Measurements from ENCODE around the gene SLC39A12.

The SLC39A12 gene

GRCh38 chr10:17961551-17962422 lies 10.1 kb downstream of the SLC39A12 start:
- Histone ChIP-seq H3K9me2 (replicated peaks; ENCODE audit: low read depth, low read length) (no peaks in the 10 kb centered on the region), H3K4me1 (ENCODE audit: insufficient read depth, low read length, poor library complexity, severe bottlenecking) (no peaks in the 10 kb centered on the region), H3K4me3 (ENCODE audit: low read length, poor library complexity, severe bottlenecking) (no peak overlapping the region), H3K9me3 (ENCODE audit: insufficient read depth, low read depth, low read length) (no peaks in the 10 kb centered on the region), H3K4me2 (ENCODE audit: low read depth, low read length, poor library complexity, severe bottlenecking) (no peak overlapping the region), H3K79me2 (ENCODE audit: insufficient read depth, low read length) (no peaks in the 10 kb centered on the region), H3F3A (ENCODE audit: low read depth) (no peaks in the 10 kb centered on the region), H3K27me3 (ENCODE audit: insufficient read depth, low read length, poor library complexity, severe bottlenecking) (no peaks in the 10 kb centered on the region), H3K36me3 (ENCODE audit: insufficient read depth, low read length) (no peaks in the 10 kb centered on the region), H3K9ac (ENCODE audit: low read depth, low read length, poor library complexity, severe bottlenecking) (no peak overlapping the region), H4K20me1 (ENCODE audit: insufficient read depth, low read length, poor library complexity, severe bottlenecking) (no peaks in the 10 kb centered on the region), H2AFZ (ENCODE audit: low read length) (no peak overlapping the region)
- no peak for TF ChIP-seq CTCF (conservative IDR thresholded peaks at IDR 0.05; ENCODE audit: low read length)
- TF ChIP-seq EZH2phosphoT487 (IDR thresholded peaks at IDR 0.05; ENCODE audit: borderline replicate concordance), result no peak

GRCh38 chr10:17963431-17963830 lies 11.7 kb downstream of the SLC39A12 start:
- no peak overlapping the region for H3K4me3 ChIP-seq (ENCODE audit: low read length, poor library complexity, severe bottlenecking)
- no peaks in the 10 kb centered on the region for H3K36me3 ChIP-seq (ENCODE audit: insufficient read depth, low read length)
- H3K9me3 ChIP-seq (ENCODE audit: insufficient read depth, low read depth, low read length), result no peaks in the 10 kb centered on the region
- H2AFZ ChIP-seq (ENCODE audit: low read length), result no peak overlapping the region
- H3F3A ChIP-seq (ENCODE audit: low read depth), result no peaks in the 10 kb centered on the region
- H3K9ac ChIP-seq (ENCODE audit: low read depth, low read length, poor library complexity, severe bottlenecking), result no peak overlapping the region
- no peaks in the 10 kb centered on the region for H3K79me2 ChIP-seq (ENCODE audit: insufficient read depth, low read length)
- no peaks in the 10 kb centered on the region for H3K27me3 ChIP-seq (ENCODE audit: insufficient read depth, low read length, poor library complexity, severe bottlenecking)
- no peak for TF ChIP-seq EZH2phosphoT487 (IDR thresholded peaks at IDR 0.05; ENCODE audit: borderline replicate concordance)
- no peak for TF ChIP-seq CTCF (conservative IDR thresholded peaks at IDR 0.05; ENCODE audit: low read length)
- H4K20me1 ChIP-seq (ENCODE audit: insufficient read depth, low read length, poor library complexity, severe bottlenecking), result no peaks in the 10 kb centered on the region
- H3K4me1 ChIP-seq (ENCODE audit: insufficient read depth, low read length, poor library complexity, severe bottlenecking), result no peaks in the 10 kb centered on the region
- no peak overlapping the region for H3K4me2 ChIP-seq (ENCODE audit: low read depth, low read length, poor library complexity, severe bottlenecking)
- no peaks in the 10 kb centered on the region for H3K9me2 ChIP-seq (replicated peaks; ENCODE audit: low read depth, low read length)

- Histone ChIP-seq H2AFZ (ENCODE audit: low read length) (no peak overlapping the region), H3K79me2 (ENCODE audit: insufficient read depth, low read length) (no peaks in the 10 kb centered on the region), H3K9ac (ENCODE audit: low read depth, low read length, poor library complexity, severe bottlenecking) (no peak overlapping the region)
These were observed 14.0 kb downstream of the SLC39A12 start for GRCh38 chr10:17965649-17966235.

More at GRCh38 chr10:17965649-17966235, 14.0 kb downstream of the SLC39A12 start:
- Histone ChIP-seq H3K27me3 (ENCODE audit: insufficient read depth, low read length, poor library complexity, severe bottlenecking) (no peaks in the 10 kb centered on the region), H3K9me2 (replicated peaks; ENCODE audit: low read depth, low read length) (no peaks in the 10 kb centered on the region), H3K36me3 (ENCODE audit: insufficient read depth, low read length) (no peaks in the 10 kb centered on the region), H3K4me3 (ENCODE audit: low read length, poor library complexity, severe bottlenecking) (no peak overlapping the region), H3K9me3 (ENCODE audit: insufficient read depth, low read depth, low read length) (no peaks in the 10 kb centered on the region), H3F3A (ENCODE audit: low read depth) (no peaks in the 10 kb centered on the region), H4K20me1 (ENCODE audit: insufficient read depth, low read length, poor library complexity, severe bottlenecking) (no peaks in the 10 kb centered on the region), H3K4me2 (ENCODE audit: low read depth, low read length, poor library complexity, severe bottlenecking) (no peak overlapping the region), H3K4me1 (ENCODE audit: insufficient read depth, low read length, poor library complexity, severe bottlenecking) (no peaks in the 10 kb centered on the region)
- TF ChIP-seq CTCF (conservative IDR thresholded peaks at IDR 0.05; ENCODE audit: low read length) (no peak), EZH2phosphoT487 (IDR thresholded peaks at IDR 0.05; ENCODE audit: borderline replicate concordance) (no peak)
